ENCODE measurements around the gene EIF3F. TPM values are rescaled to one million over a fixed set of nuclear protein-coding genes. Genes with fewer than 3 reads are reported as not detected.
A peak's percentile ranks its signal among the peaks of the same experiment; 100 is the strongest.

The EIF3F gene
- total RNA-seq, 1 experiment from 2014 or later: 309 TPM

- Mint-ChIP-seq H3K27ac (ENCODE audit: low read depth, unreplicated experiment) (no peak overlapping the region), H3K36me3 (ENCODE audit: insufficient read depth, unreplicated experiment) (peaks cover 3% of the 10 kb centered on the region), H3K27me3 (ENCODE audit: insufficient read depth, unreplicated experiment) (no peaks in the 10 kb centered on the region), H3K4me1 (ENCODE audit: insufficient read depth, unreplicated experiment) (no peaks in the 10 kb centered on the region), H3K4me3 (ENCODE audit: unreplicated experiment) (no peak overlapping the region), H3K9me3 (ENCODE audit: unreplicated experiment) (no peaks in the 10 kb centered on the region)
- intact Hi-C loops (cut with micrococcal nuclease): no loop called here
- ChIA-PET CTCF (interaction anchor here (0.9 to 2.0 kb wide), 2 partner anchors 43 to 51 kb away, joined by 3 to 8 read pairs; partner anchors contain the start of gene EIF3F), POLR2A (no interaction called here)
- BruUV-seq (replicated peaks): no TSS peak
- no peak for TF ChIP-seq CTCF (IDR thresholded peaks at IDR 0.05; ENCODE audit: unreplicated experiment)
- no peak for DNase-seq (ENCODE audit: unreplicated experiment)
Observed at GRCh38 chr11:7944123-7944522, 43.0 kb upstream of the EIF3F start.

GRCh38 chr11:7949934-7950333, 37.2 kb upstream of the EIF3F start:
- no TSS peak for BruUV-seq (replicated peaks)
- POLR2A ChIA-PET: no interaction called here
- no peaks in the 10 kb centered on the region for H3K9me3 Mint-ChIP-seq (ENCODE audit: unreplicated experiment)
- no peak overlapping the region for H3K4me3 Mint-ChIP-seq (ENCODE audit: unreplicated experiment)
- H3K27me3 Mint-ChIP-seq (ENCODE audit: insufficient read depth, unreplicated experiment): no peaks in the 10 kb centered on the region
- H3K27ac Mint-ChIP-seq (ENCODE audit: low read depth, unreplicated experiment): no peak overlapping the region
- DNase-seq (ENCODE audit: unreplicated experiment): no peak
- intact Hi-C loops (cut with micrococcal nuclease): no loop called here
- CTCF ChIA-PET: interaction anchor here (0.6 to 2.0 kb wide), 5 partner anchors 10 to 56 kb away, joined by 3 to 9 read pairs (median 4); partner anchors contain the start of gene EIF3F
- no peaks in the 10 kb centered on the region for H3K4me1 Mint-ChIP-seq (ENCODE audit: insufficient read depth, unreplicated experiment)
- no peak for TF ChIP-seq CTCF (IDR thresholded peaks at IDR 0.05; ENCODE audit: unreplicated experiment)
- no peaks in the 10 kb centered on the region for H3K36me3 Mint-ChIP-seq (ENCODE audit: insufficient read depth, unreplicated experiment)

GRCh38 chr11:7955191-7955590, 31.9 kb upstream of the EIF3F start:
- intact Hi-C loops (cut with micrococcal nuclease): no loop called here
- Mint-ChIP-seq H3K36me3 (ENCODE audit: insufficient read depth, unreplicated experiment) (no peaks in the 10 kb centered on the region), H3K4me3 (ENCODE audit: unreplicated experiment) (no peak overlapping the region), H3K9me3 (ENCODE audit: unreplicated experiment) (no peaks in the 10 kb centered on the region), H3K4me1 (ENCODE audit: insufficient read depth, unreplicated experiment) (no peaks in the 10 kb centered on the region), H3K27ac (ENCODE audit: low read depth, unreplicated experiment) (no peak overlapping the region), H3K27me3 (ENCODE audit: insufficient read depth, unreplicated experiment) (no peaks in the 10 kb centered on the region)
- BruUV-seq (replicated peaks): no TSS peak
- ChIA-PET POLR2A (no interaction called here), CTCF (interaction anchor here (0.6 kb wide), 1 partner anchor 551 kb away, joined by 7 read pairs; no protein-coding TSS in a partner anchor)
- DNase-seq (ENCODE audit: unreplicated experiment): no peak
- no peak for TF ChIP-seq CTCF (IDR thresholded peaks at IDR 0.05; ENCODE audit: unreplicated experiment)

GRCh38 chr11:7964261-7964660, 22.9 kb upstream of the EIF3F start:
- Mint-ChIP-seq H3K27me3 (ENCODE audit: insufficient read depth, unreplicated experiment) (no peaks in the 10 kb centered on the region), H3K9me3 (ENCODE audit: unreplicated experiment) (no peaks in the 10 kb centered on the region), H3K4me1 (ENCODE audit: insufficient read depth, unreplicated experiment) (peaks cover 27% of the 10 kb centered on the region), H3K27ac (ENCODE audit: low read depth, unreplicated experiment) (peak overlapping the region; percentile 50), H3K36me3 (ENCODE audit: insufficient read depth, unreplicated experiment) (no peaks in the 10 kb centered on the region), H3K4me3 (ENCODE audit: unreplicated experiment) (no peak overlapping the region)
- no peak for DNase-seq (ENCODE audit: unreplicated experiment)
- intact Hi-C loops (cut with micrococcal nuclease): no loop called here
- no peak for TF ChIP-seq CTCF (IDR thresholded peaks at IDR 0.05; ENCODE audit: unreplicated experiment)
- BruUV-seq (replicated peaks): no TSS peak
- ChIA-PET CTCF (interaction anchor here (0.6 to 1.4 kb wide), 5 partner anchors 11 to 275 kb away, joined by 3 to 9 read pairs (median 4); partner anchors contain the start of gene EIF3F), POLR2A (interaction anchor here (0.7 kb wide), 2 partner anchors 70 to 71 kb away, joined by 3 read pairs; no protein-coding TSS in a partner anchor)

Data from MCF 10A (cell line).